Measurements from ENCODE around the gene TERC.

GRCh38 chr3:169744366-169745054, 20.4 kb downstream of the TERC start:
- TF ChIP-seq POLR2A (IDR thresholded peaks at IDR 0.05; ENCODE audit: low read length) (no peak), GATA1 (IDR thresholded peaks at IDR 0.05; ENCODE audit: low read depth, low read length) (no peak)
